Adrenal gland (tissue), 12 donors: ENCODE measurements around the gene KLHL42. TPM values are rescaled to one million over a fixed set of nuclear protein-coding genes. Genes with fewer than 3 reads are reported as not detected.

ENCODE experiments used
- DNase-seq, 7 donors: peaks; one replicate each; pipeline ENCODE4 v3.0.0-alpha.2; 2019 to 2020
- H3K27ac ChIP-seq, 5 donors: fragments of 200-600 bp; sonication (generic) in 4 of 5; 1 replicate in 3 of 5; 2 replicates in 2 of 5; pipeline versions ENCODE4 v1.5.1 to v1.8.0; 2016 to 2020; ENCODE audit warnings: mild to moderate bottlenecking in 1 of 5
- H3K27me3 ChIP-seq: fragments of 200-600 bp; 2 replicates; pipeline ENCODE4 v1.8.0; 2021
- H3K36me3 ChIP-seq, 2 donors: fragments of 200-600 bp; replicated peaks in 1 of 2; 1 replicate in 1 of 2; 2 replicates in 1 of 2; pipeline versions ENCODE4 v1.5.1 to v1.8.0; 2018 to 2022
- H3K4me1 ChIP-seq, 2 donors: fragments of 200-600 bp; replicated peaks in 1 of 2; 1 replicate in 1 of 2; 2 replicates in 1 of 2; pipeline versions ENCODE4 v1.5.1 to v1.8.0; 2018 to 2021
- H3K4me3 ChIP-seq, 4 donors: fragments of 200-600 bp; sonication (generic) in 3 of 4; one replicate each; pipeline ENCODE4 v1.5.1; 2016 to 2018
- H3K9me3 ChIP-seq, 3 donors: fragments of 200-600 bp; sonication (generic) in 1 of 3; replicated peaks in 1 of 3; 1 replicate in 2 of 3; 2 replicates in 1 of 3; pipeline versions ENCODE4 v1.5.1 to v1.8.0; 2016 to 2021
- POLR2A ChIP-seq, 2 donors: fragments of 450-650 bp; IDR thresholded peaks; one replicate each; pipeline ENCODE4 v1.6.1; 2017; ENCODE audit warnings: antibody characterized with exemption in 2 of 2, mild to moderate bottlenecking in 2 of 2, moderate library complexity in 1 of 2
- WGBS, 4 donors: extraction: QIAGEN DNeasy Blood & Tissue Kit in 2 of 4; methylation state at CpG; one replicate each; pipeline versions ENCODE4 v1.1.5 to v1.1.7; 2013 to 2017; 5-methylcytosine and 5-hydroxymethylcytosine counted together
- intact Hi-C, 2 donors: fragments of 100-400 bp; cut with DNase I; formaldehyde crosslinking; loops; one replicate each; pipeline versions ENCODE4 v1.14.1 to v1.15.0; 2022 to 2023
- polyA plus RNA-seq, 3 donors: library from polyadenylated mRNA; stranded (reverse); fragments of 200-250 nt in 2 of 3; fragments of 350-450 nt in 1 of 3; fragmentation: Illumina TruSeq in 1 of 3; extraction: RNeasy Lipid Tissue Mini Kit (QIAGEN cat#74804) in 1 of 3; gene quantifications; one replicate each; pipeline ENCODE4 v1.2.3, GENCODE V29; 2013 to 2014
- total RNA-seq, 9 donors: library from RNA; depleted of rRNA in 4 of 9; stranded (reverse); fragments of >200 nt in 4 of 9; fragments of 120-200 nt in 1 of 9; fragmentation: NEBNext Ultra II Directional in 1 of 9; extraction: Animal tissue kit (Norgen Biotek cat#: 25700) in 1 of 9; gene quantifications; one replicate each; pipeline versions ENCODE4 v1.1.0 to v1.2.4, GENCODE V29; 2013 to 2023
- TF ChIP-seq, protein P1 (sequence below), 6 experiments: fragments of 450-650 bp in 4 of 6; fragments of 200-600 bp in 2 of 6; sonication (generic) in 1 of 6; IDR thresholded peaks; 1 replicate in 5 of 6; 2 replicates in 1 of 6; pipeline versions ENCODE4 v1.5.1 to v1.8.0; 2016 to 2021; ENCODE audit warnings: antibody characterized with exemption in 6 of 6, mild to moderate bottlenecking in 2 of 6, moderate library complexity in 1 of 6
- donor health status: healthy with polysubstance abuse.
- donor health status: Bipolar disorder and iron deficiency.
- donor health status: DM: yes; HTN: yes; CAD: no.
- donor health status: DM: no; HTN: no; CAD: no.
- donor health status: DM: no; HTN: no; CAD: no.
- donor health status: DM: yes; HTN: yes; CAD: no.

KLHL42 gene
- total and polyA plus RNA-seq, 12 donors: 7.8 to 23.7 (median 18.4) TPM

DNA sequence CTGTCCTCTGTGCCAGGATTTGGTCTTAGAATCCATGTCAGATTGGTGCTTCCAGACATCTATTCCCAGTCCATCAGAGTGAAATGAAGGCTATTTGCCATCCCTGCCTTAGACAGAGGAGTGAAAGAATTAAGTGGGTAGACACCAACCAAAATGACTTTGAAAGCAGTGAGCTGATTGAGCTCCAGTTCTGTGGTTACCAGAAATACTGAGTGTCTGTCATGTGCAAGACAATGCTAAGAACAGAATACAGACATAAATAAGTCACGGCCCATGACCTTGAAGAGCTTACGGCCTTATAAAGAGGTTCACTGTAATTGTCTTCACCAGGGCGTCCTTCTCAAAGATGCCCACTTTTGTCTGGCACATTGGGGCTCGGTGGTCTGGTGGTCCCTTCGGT lies 21.6 kb downstream of the KLHL42 start:
- Histone ChIP-seq H3K36me3 (peaks cover 0 to 23% of the 10 kb centered on the region in 2 donors), H3K27me3 (no peaks in the 10 kb centered on the region), H3K4me3 (no peak overlapping the region), H3K4me1 (no peaks in the 10 kb centered on the region), H3K9me3 (no peaks in the 10 kb centered on the region), H3K27ac (no peak overlapping the region)
- TF ChIP-seq, protein P1, sequence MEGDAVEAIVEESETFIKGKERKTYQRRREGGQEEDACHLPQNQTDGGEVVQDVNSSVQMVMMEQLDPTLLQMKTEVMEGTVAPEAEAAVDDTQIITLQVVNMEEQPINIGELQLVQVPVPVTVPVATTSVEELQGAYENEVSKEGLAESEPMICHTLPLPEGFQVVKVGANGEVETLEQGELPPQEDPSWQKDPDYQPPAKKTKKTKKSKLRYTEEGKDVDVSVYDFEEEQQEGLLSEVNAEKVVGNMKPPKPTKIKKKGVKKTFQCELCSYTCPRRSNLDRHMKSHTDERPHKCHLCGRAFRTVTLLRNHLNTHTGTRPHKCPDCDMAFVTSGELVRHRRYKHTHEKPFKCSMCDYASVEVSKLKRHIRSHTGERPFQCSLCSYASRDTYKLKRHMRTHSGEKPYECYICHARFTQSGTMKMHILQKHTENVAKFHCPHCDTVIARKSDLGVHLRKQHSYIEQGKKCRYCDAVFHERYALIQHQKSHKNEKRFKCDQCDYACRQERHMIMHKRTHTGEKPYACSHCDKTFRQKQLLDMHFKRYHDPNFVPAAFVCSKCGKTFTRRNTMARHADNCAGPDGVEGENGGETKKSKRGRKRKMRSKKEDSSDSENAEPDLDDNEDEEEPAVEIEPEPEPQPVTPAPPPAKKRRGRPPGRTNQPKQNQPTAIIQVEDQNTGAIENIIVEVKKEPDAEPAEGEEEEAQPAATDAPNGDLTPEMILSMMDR (IDR thresholded peaks at IDR 0.05): no peak
- TF ChIP-seq POLR2A (IDR thresholded peaks at IDR 0.05): no peak
- WGBS, 4 donors: 68 to 77% (median 74%) methylated on average over 5 of the region's 5 CpGs
- intact Hi-C loops: no loop called here
- no peak for DNase-seq

- Histone ChIP-seq H3K27me3 (no peaks in the 10 kb centered on the region), H3K4me3 (no peak overlapping the region), H3K4me1 (no peaks in the 10 kb centered on the region), H3K9me3 (no peaks in the 10 kb centered on the region), H3K27ac (no peak overlapping the region), H3K36me3 (peaks cover 0 to 16% of the 10 kb centered on the region in 2 donors)
- DNase-seq: no peak
- intact Hi-C loops: no loop called here
- WGBS, 4 donors: 50 to 64% (median 58%) methylated on average over 4 of the region's 4 CpGs
- TF ChIP-seq, protein P1 (IDR thresholded peaks at IDR 0.05): no peak
Observed at GRCh38 chr12:27802511-27802910, 22.5 kb downstream of the KLHL42 start.

DNA sequence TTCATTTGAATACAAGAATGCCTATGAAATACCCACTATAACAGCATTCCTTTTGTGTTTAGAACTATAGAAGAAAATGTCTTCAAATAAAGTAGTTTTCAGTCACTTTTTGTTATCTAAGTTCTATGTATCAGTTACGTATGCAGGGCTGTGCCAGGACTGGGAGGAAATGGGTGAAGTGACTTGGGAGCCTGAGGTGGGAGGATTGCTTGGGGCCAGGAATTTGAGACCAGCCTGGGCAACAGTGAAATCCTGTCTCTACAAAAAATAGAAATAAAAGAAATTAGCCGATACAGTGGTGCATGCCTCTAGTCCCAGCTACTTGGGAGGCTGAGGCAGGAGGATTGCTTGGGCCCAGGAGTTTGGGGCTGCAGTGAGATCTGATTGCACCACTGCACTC lies 22.9 kb downstream of the KLHL42 start:
- no peak overlapping the region for H3K27ac ChIP-seq
- H3K36me3 ChIP-seq: peaks cover 0 to 12% of the 10 kb centered on the region in 2 donors
- no peak overlapping the region for H3K4me3 ChIP-seq
- 88 to 94% (median 90%) methylated on average over 2 of the region's 2 CpGs for WGBS, 4 donors
- intact Hi-C loops: no loop called here
- no peak for DNase-seq
- H3K27me3 ChIP-seq: no peaks in the 10 kb centered on the region
- no peaks in the 10 kb centered on the region for H3K9me3 ChIP-seq
- H3K4me1 ChIP-seq: no peaks in the 10 kb centered on the region
- no peak for TF ChIP-seq POLR2A (IDR thresholded peaks at IDR 0.05)
- TF ChIP-seq, protein P1 (IDR thresholded peaks at IDR 0.05): no peak

GRCh38 chr12:27805238-27805637 lies 25.2 kb downstream of the KLHL42 start:
- WGBS, 4 donors: 0 to 54% (median 30%) methylated on average over 1 of the region's 1 CpG
- intact Hi-C loops: no loop called here
- Histone ChIP-seq H3K4me3 (no peak overlapping the region), H3K9me3 (no peaks in the 10 kb centered on the region), H3K27ac (no peak overlapping the region), H3K36me3 (no peaks in the 10 kb centered on the region), H3K27me3 (no peaks in the 10 kb centered on the region), H3K4me1 (no peaks in the 10 kb centered on the region)
- DNase-seq: no peak
- TF ChIP-seq POLR2A (IDR thresholded peaks at IDR 0.05): no peak

DNA sequence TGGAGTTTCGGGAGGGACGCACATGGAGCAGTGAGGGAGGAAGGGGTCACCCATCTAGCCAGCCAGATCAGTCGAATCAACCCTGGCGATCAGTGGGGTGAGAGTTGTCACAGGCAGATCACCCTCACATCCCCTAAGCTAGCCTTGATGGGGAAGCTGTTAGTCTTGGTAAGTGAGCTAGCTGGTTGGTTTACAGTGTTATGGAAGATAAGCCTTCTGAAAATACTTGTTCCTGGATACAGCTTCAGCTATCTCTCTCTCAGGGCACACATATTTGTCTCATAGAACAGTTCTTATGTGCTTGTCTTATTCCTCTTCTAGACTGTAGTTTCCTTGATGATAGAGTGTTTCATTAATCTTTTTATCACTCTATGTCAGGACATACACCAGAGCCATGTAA lies 26.2 kb downstream of the KLHL42 start:
- no peaks in the 10 kb centered on the region for H3K9me3 ChIP-seq
- WGBS, 4 donors: 70 to 100% (median 89%) methylated on average over 4 of the region's 4 CpGs
- H3K4me3 ChIP-seq: no peak overlapping the region
- intact Hi-C loops: no loop called here
- no peak for TF ChIP-seq POLR2A (IDR thresholded peaks at IDR 0.05)
- no peaks in the 10 kb centered on the region for H3K36me3 ChIP-seq
- no peaks in the 10 kb centered on the region for H3K4me1 ChIP-seq
- H3K27ac ChIP-seq: no peak overlapping the region
- no peak for DNase-seq
- H3K27me3 ChIP-seq: no peaks in the 10 kb centered on the region
